ENCODE results near the gene THADA. TPM values are rescaled to one million over a fixed set of nuclear protein-coding genes. Genes with fewer than 3 reads are reported as not detected.
A peak's percentile ranks its signal among the peaks of the same experiment; 100 is the strongest.

The THADA gene
- polyA plus RNA-seq, 1 donor (not counting 4 experiments of a cell fraction or from before 2014, with no cell fraction given) = 22.6 TPM

GRCh38 chr2:43340945-43341356, 254.9 kb downstream of the THADA start:
- Histone ChIP-seq H3K4me3 (ENCODE audit: control insufficient read depth in 2 of 3, extremely low read depth in 1 of 3, insufficient read depth in 2 of 3, low read depth in 1 of 3, low read length in 3 of 3) (no peak overlapping the region), H3K4me2 (ENCODE audit: control insufficient read depth, extremely low read depth, insufficient read depth, low read depth, low read length) (peak overlapping the region; percentile 49), H3K4me1 (ENCODE audit: control insufficient read depth, extremely low read depth, insufficient read depth, low read length) (peaks cover 35% of the 10 kb centered on the region), H2AFZ (ENCODE audit: control insufficient read depth, low read length) (no peak overlapping the region), H3K9ac (ENCODE audit: control insufficient read depth, extremely low read depth, insufficient read depth, low read length) (no peak overlapping the region), H3K36me3 (ENCODE audit: control insufficient read depth in 2 of 2, extremely low read depth in 1 of 2, insufficient read depth in 2 of 2, low read length in 2 of 2) (peaks cover 0 to 4% of the 10 kb centered on the region in 2 experiments), H3K27me3 (ENCODE audit: control insufficient read depth, extremely low read depth, insufficient read depth, low read length) (no peaks in the 10 kb centered on the region), H3K9me1 (ENCODE audit: control insufficient read depth, extremely low read depth, insufficient read depth, low read length) (no peaks in the 10 kb centered on the region), H3K9me3 (ENCODE audit: control insufficient read depth, low read depth, low read length) (no peaks in the 10 kb centered on the region), H3K27ac (ENCODE audit: control insufficient read depth, insufficient read depth, low read length) (peak overlapping the region; percentile 27), H4K20me1 (ENCODE audit: control insufficient read depth, extremely low read depth, insufficient read depth, low read length) (no peaks in the 10 kb centered on the region), H3K79me2 (ENCODE audit: control insufficient read depth, insufficient read depth, low read length) (no peaks in the 10 kb centered on the region)
- no peak for TF ChIP-seq EZH2 (IDR thresholded peaks at IDR 0.05; ENCODE audit: low read length)
- TF ChIP-seq, protein P1, sequence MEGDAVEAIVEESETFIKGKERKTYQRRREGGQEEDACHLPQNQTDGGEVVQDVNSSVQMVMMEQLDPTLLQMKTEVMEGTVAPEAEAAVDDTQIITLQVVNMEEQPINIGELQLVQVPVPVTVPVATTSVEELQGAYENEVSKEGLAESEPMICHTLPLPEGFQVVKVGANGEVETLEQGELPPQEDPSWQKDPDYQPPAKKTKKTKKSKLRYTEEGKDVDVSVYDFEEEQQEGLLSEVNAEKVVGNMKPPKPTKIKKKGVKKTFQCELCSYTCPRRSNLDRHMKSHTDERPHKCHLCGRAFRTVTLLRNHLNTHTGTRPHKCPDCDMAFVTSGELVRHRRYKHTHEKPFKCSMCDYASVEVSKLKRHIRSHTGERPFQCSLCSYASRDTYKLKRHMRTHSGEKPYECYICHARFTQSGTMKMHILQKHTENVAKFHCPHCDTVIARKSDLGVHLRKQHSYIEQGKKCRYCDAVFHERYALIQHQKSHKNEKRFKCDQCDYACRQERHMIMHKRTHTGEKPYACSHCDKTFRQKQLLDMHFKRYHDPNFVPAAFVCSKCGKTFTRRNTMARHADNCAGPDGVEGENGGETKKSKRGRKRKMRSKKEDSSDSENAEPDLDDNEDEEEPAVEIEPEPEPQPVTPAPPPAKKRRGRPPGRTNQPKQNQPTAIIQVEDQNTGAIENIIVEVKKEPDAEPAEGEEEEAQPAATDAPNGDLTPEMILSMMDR (optimal IDR thresholded peaks at IDR 0.05 in 1 of 3, IDR thresholded peaks at IDR 0.05 in 1 of 3, conservative IDR thresholded peaks at IDR 0.05 in 1 of 3; ENCODE audit: extremely low read depth in 1 of 3, insufficient read depth in 2 of 3, low read length in 3 of 3) = no peak
- FAIRE-seq (peak; percentile 74), DNase-seq (ENCODE audit: low read depth, low spot score) (no peak)
- dilution Hi-C loops (cut with MboI; ENCODE audit: extremely low pct_ligation_motif_present, low sequenced_read_pairs) = no loop called here

DNA sequence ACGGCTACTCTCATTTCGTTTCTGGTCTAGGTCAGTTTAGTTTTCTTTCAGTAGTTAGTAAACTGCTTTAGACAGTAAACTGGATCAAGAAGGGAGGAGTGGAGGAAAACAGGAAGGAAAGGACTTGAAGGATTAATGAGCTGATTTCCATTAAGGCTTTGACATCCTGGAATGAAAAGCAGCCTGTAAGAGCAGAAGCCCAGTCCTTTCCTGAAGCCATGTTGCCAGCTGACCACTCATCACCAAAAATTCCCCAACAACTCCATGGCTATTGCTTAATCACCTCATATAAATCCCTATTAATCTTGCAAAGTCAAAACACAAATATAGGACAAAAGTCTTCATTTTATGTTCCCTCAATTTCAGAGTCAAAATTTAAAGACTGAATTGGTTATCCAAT, 255.8 kb downstream of the THADA start:
- dilution Hi-C loops (cut with MboI; ENCODE audit: extremely low pct_ligation_motif_present, low sequenced_read_pairs) = no loop called here
- Histone ChIP-seq H3K4me1 (ENCODE audit: control insufficient read depth, extremely low read depth, insufficient read depth, low read length) (peaks cover 33% of the 10 kb centered on the region), H2AFZ (ENCODE audit: control insufficient read depth, low read length) (no peak overlapping the region), H3K36me3 (ENCODE audit: control insufficient read depth in 2 of 2, extremely low read depth in 1 of 2, insufficient read depth in 2 of 2, low read length in 2 of 2) (peaks cover 0 to 4% of the 10 kb centered on the region in 2 experiments), H4K20me1 (ENCODE audit: control insufficient read depth, extremely low read depth, insufficient read depth, low read length) (no peaks in the 10 kb centered on the region), H3K9ac (ENCODE audit: control insufficient read depth, extremely low read depth, insufficient read depth, low read length) (no peak overlapping the region), H3K4me2 (ENCODE audit: control insufficient read depth, extremely low read depth, insufficient read depth, low read depth, low read length) (no peak overlapping the region), H3K9me1 (ENCODE audit: control insufficient read depth, extremely low read depth, insufficient read depth, low read length) (no peaks in the 10 kb centered on the region), H3K4me3 (ENCODE audit: control insufficient read depth in 2 of 3, extremely low read depth in 1 of 3, insufficient read depth in 2 of 3, low read depth in 1 of 3, low read length in 3 of 3) (no peak overlapping the region), H3K79me2 (ENCODE audit: control insufficient read depth, insufficient read depth, low read length) (no peaks in the 10 kb centered on the region), H3K9me3 (ENCODE audit: control insufficient read depth, low read depth, low read length) (no peaks in the 10 kb centered on the region), H3K27me3 (ENCODE audit: control insufficient read depth, extremely low read depth, insufficient read depth, low read length) (no peaks in the 10 kb centered on the region), H3K27ac (ENCODE audit: control insufficient read depth, insufficient read depth, low read length) (no peak overlapping the region)
- no peak for TF ChIP-seq EZH2 (IDR thresholded peaks at IDR 0.05; ENCODE audit: low read length)
- TF ChIP-seq, protein P1 (optimal IDR thresholded peaks at IDR 0.05 in 1 of 3, IDR thresholded peaks at IDR 0.05 in 1 of 3, conservative IDR thresholded peaks at IDR 0.05 in 1 of 3; ENCODE audit: extremely low read depth in 1 of 3, insufficient read depth in 2 of 3, low read length in 3 of 3) = no peak
- DNase-seq (ENCODE audit: low read depth, low spot score) (no peak), FAIRE-seq (no peak)

Measured in keratinocyte (primary cell).